SK-N-MC (cell line): ENCODE results near the gene RINL.

Experiments
- EZH2 ChIP-seq: fragments of 200-600 bp; sonication (generic); IDR thresholded peaks from one replicate; pipeline ENCODE4 v1.6.1; 2017; ENCODE audit warnings: antibody characterized with exemption
- FOXP2 ChIP-seq: optimal IDR thresholded peaks from 2 replicates; pipeline ENCODE3; 2011; ENCODE audit warnings: mild to moderate bottlenecking, moderate library complexity; ENCODE audit not compliant: insufficient read depth; ENCODE audit errors: extremely low read length, control extremely low read depth
- POLR2AphosphoS5 ChIP-seq: IDR thresholded peaks from 2 replicates; pipeline ENCODE4 v1.6.1; 2012; ENCODE audit warnings: mild to moderate bottlenecking, low read depth, low read length, borderline replicate concordance

- TF ChIP-seq POLR2AphosphoS5: no peak
- TF ChIP-seq EZH2: no peak
- no peak for TF ChIP-seq FOXP2
Measured at GRCh38 chr19:38826856-38827551, 51.1 kb downstream of the RINL start.
